Heart right ventricle (tissue), 16 donors: ENCODE results near the gene UBE2I. TPM values are rescaled to one million over a fixed set of nuclear protein-coding genes. Genes with fewer than 3 reads are reported as not detected.

Experiments used
- ATAC-seq, 8 donors: fragments of 200-7000 bp; cut with Tn5 transposase; one replicate each; pipeline ENCODE4 v1.9.1; 2020; ENCODE audit warnings: mild to moderate bottlenecking in 8 of 8, moderate library complexity in 8 of 8, moderate number of reproducible peaks in 1 of 8
- DNase-seq, 2 donors: peaks; one replicate each; pipeline ENCODE4 v3.0.0-alpha.2; 2020
- H3K27ac ChIP-seq, 10 donors: fragments of 200-600 bp; sonication (generic) in 2 of 10; one replicate each; pipeline versions ENCODE4 v1.5.0 to v1.8.0; 2020 to 2022; ENCODE audit warnings: mild to moderate bottlenecking in 3 of 10
- H3K27me3 ChIP-seq, 7 donors: fragments of 200-600 bp; one replicate each; pipeline ENCODE4 v1.8.0; 2021 to 2022; ENCODE audit warnings: mild to moderate bottlenecking in 2 of 7
- H3K36me3 ChIP-seq, 9 donors: fragments of 200-600 bp; sonication (generic) in 1 of 9; one replicate each; pipeline versions ENCODE4 v1.5.0 to v1.8.0; 2020 to 2022; ENCODE audit warnings: mild to moderate bottlenecking in 2 of 9
- H3K4me1 ChIP-seq, 9 donors: fragments of 200-600 bp; sonication (generic) in 1 of 9; one replicate each; pipeline versions ENCODE4 v1.5.0 to v1.8.0; 2020 to 2022; ENCODE audit warnings: mild to moderate bottlenecking in 4 of 9
- H3K4me3 ChIP-seq, 10 donors: fragments of 200-600 bp; sonication (generic) in 2 of 10; one replicate each; pipeline versions ENCODE4 v1.5.0 to v1.8.0; 2020 to 2022; ENCODE audit warnings: mild to moderate bottlenecking in 7 of 10, moderate library complexity in 2 of 10
- H3K9me3 ChIP-seq, 11 donors: fragments of 200-600 bp in 10 of 11; sonication (generic) in 2 of 11; one replicate each; pipeline versions ENCODE4 v1.5.0 to v1.8.0; 2013 to 2022; ENCODE audit warnings: mild to moderate bottlenecking in 2 of 11, control low read depth in 1 of 11, moderate library complexity in 1 of 11
- CTCF ChIP-seq, 9 donors: fragments of 200-600 bp; sonication (generic) in 2 of 9; IDR thresholded peaks; one replicate each; pipeline versions ENCODE4 v1.5.0 to v1.8.0; 2021 to 2022; ENCODE audit warnings: antibody characterized with exemption in 9 of 9, mild to moderate bottlenecking in 5 of 9, moderate library complexity in 1 of 9
- WGBS, 2 donors: extraction: QIAGEN DNeasy Blood & Tissue Kit; methylation state at CpG; one replicate each; pipeline ENCODE4 v1.1.7; 2013; ENCODE audit warnings: inconsistent platforms in 1 of 2; 5-methylcytosine and 5-hydroxymethylcytosine counted together
- intact Hi-C, 10 donors: fragments of 100-400 bp; cut with DNase I; formaldehyde crosslinking; loops; one replicate each; pipeline versions ENCODE4 v1.11.1 to v1.14.2; 2022
- polyA plus RNA-seq, 2 donors: library from polyadenylated mRNA; stranded (reverse); fragments of 200-250 nt; gene quantifications; one replicate each; pipeline ENCODE4 v1.2.3, GENCODE V29; 2013
- total RNA-seq, 10 donors: library from RNA; stranded (reverse); fragmentation: NEBNext Ultra II Directional in 3 of 10; extraction: Animal tissue kit (Norgen Biotek cat#: 25700) in 3 of 10; gene quantifications; one replicate each; pipeline versions ENCODE4 v1.2.1 to v1.2.4, GENCODE V29; 2021 to 2023
- donor health status: Arrhythmogenic right ventricular cardiomyopathy.
- donor health status: ischemic (EF 13 %, LVEDD 7.1; RV severe dilation, severe dysfunction).
- donor health status: healthy with polysubstance abuse.
- donor health status: DM: no; HTN: yes; CAD: no.
- donor health status: DM: no; HTN: no; CAD: no.
- donor health status: ischemic (EF 25% LVEDD 6.9; RV normal size, moderate dysfunction).
- donor health status: ischemic (EF 25% LVEDD 5.7; RV mildly dilated, moderate dysfunction).
- donor health status: healthy.
- donor health status: DM: yes; HTN: yes; CAD: no.
- donor health status: Ischemic cardiomyopathy.
- donor health status: ischemic (EF 35%, LVEDD 5.7; RV mildly dilated, moderate dysfunction).
- donor health status: nonischemic (EF 11% LVEDD 7.7; RV severe dilation, severe dysfunction).
- donor health status: DM: yes; HTN: yes; CAD: no.
- donor health status: PGD.
- donor health status: ischemic (EF 29% LVEDD 5.4; RV normal size, mild dysfunction).
- donor health status: nonischemic (EF 23%, LVEDD 6.1; RV moderate dilation, normal function).

The UBE2I gene
- total and polyA plus RNA-seq, 12 donors: 63.1 to 99.8 (median 83.6) TPM

GRCh38 chr16:1331712-1332617, 22.5 kb downstream of the UBE2I start:
- whole genome bisulfite sequencing, 2 donors: 3% methylated on average over 34 of the region's 34 CpGs
- no peak for TF ChIP-seq CTCF (IDR thresholded peaks at IDR 0.05)
- ATAC-seq (peak; percentile 16 to 85 (median 68)), DNase-seq (peak; percentile 64 to 74)
- H3K27ac ChIP-seq: peak overlapping the region in 9 of 10 donors; percentile 28 to 89 (median 66)
- intact Hi-C loops: no loop called here
- H3K4me1 ChIP-seq: peaks cover 11 to 36% (median 32%) of the 10 kb centered on the region in 9 donors
- peaks cover 0 to 4% (median 0%) of the 10 kb centered on the region in 9 donors for H3K36me3 ChIP-seq
- H3K4me3 ChIP-seq: peak overlapping the region; percentile 1 to 64 (median 54)
- peaks cover 16 to 66% (median 35%) of the 10 kb centered on the region in 7 donors for H3K27me3 ChIP-seq
- peaks cover 0 to 6% (median 0%) of the 10 kb centered on the region in 11 donors for H3K9me3 ChIP-seq

GRCh38 chr16:1332618-1333148, 23.2 kb downstream of the UBE2I start:
- Histone ChIP-seq H3K27me3 (peaks cover 16 to 66% (median 35%) of the 10 kb centered on the region in 7 donors), H3K27ac (peak overlapping the region in 8 of 10 donors; percentile 21 to 89 (median 70))
- 6 to 10% methylated on average over 26 of the region's 26 CpGs for whole genome bisulfite sequencing, 2 donors

DNA sequence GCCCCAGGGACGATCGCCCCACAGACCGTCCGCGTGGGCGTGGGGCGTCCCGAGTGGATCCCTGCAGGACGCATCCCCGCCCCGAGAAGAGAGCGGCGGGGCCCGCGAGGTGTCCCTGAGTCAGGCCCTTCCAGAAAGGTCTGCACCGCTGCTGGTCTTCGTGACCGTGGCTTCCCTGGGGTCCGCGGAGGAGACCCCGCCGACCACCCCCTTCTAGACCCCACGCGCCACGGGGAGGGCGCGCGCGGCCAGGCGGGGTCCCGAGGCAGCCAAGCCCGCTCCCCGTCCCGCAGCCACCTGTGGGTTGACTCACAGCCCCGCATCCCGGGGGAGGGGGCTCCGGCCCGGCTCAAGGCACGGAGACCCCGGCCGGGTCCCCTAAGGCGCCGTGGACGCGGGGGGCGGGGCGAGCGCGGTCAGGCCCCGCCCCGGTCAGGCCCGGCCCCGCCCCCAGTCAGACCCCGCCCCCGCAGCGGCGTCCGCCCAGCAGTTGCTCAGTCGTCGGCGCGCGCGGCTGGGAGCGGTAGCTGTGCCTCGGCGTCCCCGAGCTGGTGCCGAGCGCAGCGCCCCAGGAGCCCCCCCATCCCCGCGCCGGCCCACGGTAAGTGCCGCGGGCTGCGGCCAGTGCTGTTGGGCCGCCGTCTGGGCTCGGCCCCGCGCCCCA, 23.8 kb downstream of the UBE2I start, which contains the start of gene BAIAP3:
Gene BAIAP3 (plus strand): TSS at position 497 of the 664 bp plus-strand sequence. CDS start 4,905 bp downstream, outside the sequence.
- H3K4me3 ChIP-seq: peak within 1 kb of the TSS; percentile 33 to 64 (median 54)
- WGBS, 2 donors: 3 to 5% methylated on average over 65 to 83 of the region's 83 CpGs
- H3K4me1 ChIP-seq: peaks cover 11 to 39% (median 31%) of the 10 kb centered on the region in 9 donors
- peaks cover 16 to 66% (median 35%) of the 10 kb centered on the region in 7 donors for H3K27me3 ChIP-seq
- H3K36me3 ChIP-seq: no peaks in the 10 kb centered on the region
- ATAC-seq: peak; percentile 35 to 85 (median 68)
- peaks cover 0 to 6% (median 0%) of the 10 kb centered on the region in 11 donors for H3K9me3 ChIP-seq
- DNase-seq: peak in 1 of 2 donors; percentile 66
- no peak for TF ChIP-seq CTCF (IDR thresholded peaks at IDR 0.05)
- intact Hi-C loops: no loop called here
- peak within 1 kb of the TSS in 8 of 10 donors; percentile 21 to 89 (median 70) for H3K27ac ChIP-seq

More at GRCh38 chr16:1332618-1333148, 23.2 kb downstream of the UBE2I start:
- intact Hi-C loops: no loop called here
- TF ChIP-seq CTCF (IDR thresholded peaks at IDR 0.05): no peak
- Histone ChIP-seq H3K4me1 (peaks cover 11 to 39% (median 31%) of the 10 kb centered on the region in 9 donors), H3K4me3 (peak overlapping the region; percentile 33 to 64 (median 54)), H3K9me3 (peaks cover 0 to 6% (median 0%) of the 10 kb centered on the region in 11 donors), H3K36me3 (no peaks in the 10 kb centered on the region)
- DNase-seq (no peak), ATAC-seq (peak in 3 of 8 donors; percentile 3 to 10 (median 9))
